ENCODE results near the gene MRPS2.
"Not testable (repeated sequence)": the region's sequence is repeated elsewhere in the genome, so short reads cannot be mapped to it uniquely, and the experiment has no call there.

Gene MRPS2

GRCh38 chr9:135512904-135513303 is 12.4 kb downstream of the MRPS2 start:
- H3K9me3 Mint-ChIP-seq: peaks cover 15% of the 10 kb centered on the region

GRCh38 chr9:135513351-135513846 is 12.9 kb downstream of the MRPS2 start:
- Mint-ChIP-seq H3K27ac (no peak overlapping the region), H3K4me3 (no peak overlapping the region)
- DNase-seq: no peak

More at GRCh38 chr9:135512904-135513303, 12.4 kb downstream of the MRPS2 start:
- peaks cover 5% of the 10 kb centered on the region for H3K27me3 Mint-ChIP-seq
- no peak for DNase-seq
- H3K27ac Mint-ChIP-seq: no peak overlapping the region
- H3K4me1 Mint-ChIP-seq (ENCODE audit: low read depth): peaks cover 9% of the 10 kb centered on the region
- no peak overlapping the region for H3K4me3 Mint-ChIP-seq
- no peaks in the 10 kb centered on the region for H3K36me3 Mint-ChIP-seq (ENCODE audit: low read depth)

GRCh38 chr9:135513906-135514305 is 13.4 kb downstream of the MRPS2 start:
- DNase-seq; H3K9me3 Mint-ChIP-seq; H3K36me3 Mint-ChIP-seq (ENCODE audit: low read depth): not testable (repeated sequence)

More at GRCh38 chr9:135513351-135513846, 12.9 kb downstream of the MRPS2 start:
- Mint-ChIP-seq H3K4me1 (ENCODE audit: low read depth) (peaks cover 9% of the 10 kb centered on the region), H3K36me3 (ENCODE audit: low read depth) (no peaks in the 10 kb centered on the region), H3K9me3 (peaks cover 12% of the 10 kb centered on the region), H3K27me3 (peaks cover 8% of the 10 kb centered on the region)

GRCh38 chr9:135514342-135515082 is 14.0 kb downstream of the MRPS2 start:
- no peak overlapping the region for H3K27ac Mint-ChIP-seq
- H3K9me3 Mint-ChIP-seq: peaks cover 1% of the 10 kb centered on the region
- peaks cover 9% of the 10 kb centered on the region for H3K4me1 Mint-ChIP-seq (ENCODE audit: low read depth)
- peaks cover 10% of the 10 kb centered on the region for H3K27me3 Mint-ChIP-seq
- DNase-seq: no peak
- no peaks in the 10 kb centered on the region for H3K36me3 Mint-ChIP-seq (ENCODE audit: low read depth)
- H3K4me3 Mint-ChIP-seq: no peak overlapping the region

More at GRCh38 chr9:135513906-135514305, 13.4 kb downstream of the MRPS2 start:
- not testable (repeated sequence) for H3K4me1 Mint-ChIP-seq (ENCODE audit: low read depth); H3K27me3 Mint-ChIP-seq; H3K27ac Mint-ChIP-seq; H3K4me3 Mint-ChIP-seq

- no peak overlapping the region for H3K4me3 Mint-ChIP-seq
- H3K27me3 Mint-ChIP-seq: peaks cover 10% of the 10 kb centered on the region
- H3K36me3 Mint-ChIP-seq (ENCODE audit: low read depth): no peaks in the 10 kb centered on the region
- H3K9me3 Mint-ChIP-seq: no peaks in the 10 kb centered on the region
- H3K4me1 Mint-ChIP-seq (ENCODE audit: low read depth): peaks cover 9% of the 10 kb centered on the region
- DNase-seq: no peak
- H3K27ac Mint-ChIP-seq: no peak overlapping the region
Observed at GRCh38 chr9:135515083-135515951, 14.8 kb downstream of the MRPS2 start.

- no peaks in the 10 kb centered on the region for H3K9me3 Mint-ChIP-seq
- H3K4me1 Mint-ChIP-seq (ENCODE audit: low read depth): peaks cover 9% of the 10 kb centered on the region
- peaks cover 10% of the 10 kb centered on the region for H3K27me3 Mint-ChIP-seq
- peak; percentile 11 for DNase-seq
- H3K36me3 Mint-ChIP-seq (ENCODE audit: low read depth): no peaks in the 10 kb centered on the region
- no peak overlapping the region for H3K27ac Mint-ChIP-seq
- no peak overlapping the region for H3K4me3 Mint-ChIP-seq
Observed at GRCh38 chr9:135516132-135516860, 15.8 kb downstream of the MRPS2 start.

GRCh38 chr9:135517407-135517822 is 16.9 kb downstream of the MRPS2 start:
- DNase-seq: peak; percentile 11
- no peak overlapping the region for H3K4me3 Mint-ChIP-seq
- no peak overlapping the region for H3K27ac Mint-ChIP-seq
- H3K36me3 Mint-ChIP-seq (ENCODE audit: low read depth): no peaks in the 10 kb centered on the region
- H3K4me1 Mint-ChIP-seq (ENCODE audit: low read depth): peaks cover 5% of the 10 kb centered on the region
- peaks cover 15% of the 10 kb centered on the region for H3K27me3 Mint-ChIP-seq
- H3K9me3 Mint-ChIP-seq: no peaks in the 10 kb centered on the region

- Mint-ChIP-seq H3K27ac (no peak overlapping the region), H3K36me3 (ENCODE audit: low read depth) (no peaks in the 10 kb centered on the region), H3K27me3 (peaks cover 17% of the 10 kb centered on the region), H3K4me1 (ENCODE audit: low read depth) (peaks cover 5% of the 10 kb centered on the region), H3K4me3 (no peak overlapping the region), H3K9me3 (no peaks in the 10 kb centered on the region)
- DNase-seq: no peak
Observed at GRCh38 chr9:135519179-135519971, 18.9 kb downstream of the MRPS2 start.

GRCh38 chr9:135520916-135521607 is 20.6 kb downstream of the MRPS2 start, which contains the start of gene LCN1:
Gene LCN1 (plus strand): TSS chr9:135521440. CDS start chr9:135521498, 58 bp downstream.
- peaks cover 3% of the 10 kb centered on the region for H3K4me1 Mint-ChIP-seq (ENCODE audit: low read depth)
- H3K27me3 Mint-ChIP-seq: peaks cover 17% of the 10 kb centered on the region
- DNase-seq: peak; percentile 5
- H3K27ac Mint-ChIP-seq: no peak within 1 kb of the TSS
- H3K9me3 Mint-ChIP-seq: no peaks in the 10 kb centered on the region
- no peak within 1 kb of the TSS for H3K4me3 Mint-ChIP-seq
- H3K36me3 Mint-ChIP-seq (ENCODE audit: low read depth): no peaks in the 10 kb centered on the region

- peaks cover 17% of the 10 kb centered on the region for H3K27me3 Mint-ChIP-seq
- no peaks in the 10 kb centered on the region for H3K4me1 Mint-ChIP-seq (ENCODE audit: low read depth)
- no peaks in the 10 kb centered on the region for H3K36me3 Mint-ChIP-seq (ENCODE audit: low read depth)
- DNase-seq: peak; percentile 8
- no peak overlapping the region for H3K4me3 Mint-ChIP-seq
- no peaks in the 10 kb centered on the region for H3K9me3 Mint-ChIP-seq
- H3K27ac Mint-ChIP-seq: no peak overlapping the region
Observed at GRCh38 chr9:135521608-135522095, 21.2 kb downstream of the MRPS2 start.

- H3K27ac Mint-ChIP-seq: no peak overlapping the region
- peak; percentile 3 for DNase-seq
- H3K36me3 Mint-ChIP-seq (ENCODE audit: low read depth): no peaks in the 10 kb centered on the region
- H3K27me3 Mint-ChIP-seq: peaks cover 17% of the 10 kb centered on the region
- no peaks in the 10 kb centered on the region for H3K4me1 Mint-ChIP-seq (ENCODE audit: low read depth)
- H3K9me3 Mint-ChIP-seq: no peaks in the 10 kb centered on the region
- H3K4me3 Mint-ChIP-seq: no peak overlapping the region
Observed at GRCh38 chr9:135522137-135522877, 21.8 kb downstream of the MRPS2 start.

- no peak for DNase-seq
- Mint-ChIP-seq H3K36me3 (ENCODE audit: low read depth) (no peaks in the 10 kb centered on the region), H3K4me1 (ENCODE audit: low read depth) (no peaks in the 10 kb centered on the region), H3K27me3 (peaks cover 13% of the 10 kb centered on the region), H3K4me3 (no peak overlapping the region), H3K27ac (no peak overlapping the region), H3K9me3 (no peaks in the 10 kb centered on the region)
Observed at GRCh38 chr9:135522931-135523330, 22.4 kb downstream of the MRPS2 start.
